ENCODE results near the gene AMPD3. TPM values are rescaled to one million over a fixed set of nuclear protein-coding genes. Genes with fewer than 3 reads are reported as not detected.
A peak's percentile ranks its signal among the peaks of the same experiment; 100 is the strongest.

The AMPD3 gene
- total RNA-seq: 6.8 to 7.5 TPM (median 7.5 TPM) in 3 replicates

DNA sequence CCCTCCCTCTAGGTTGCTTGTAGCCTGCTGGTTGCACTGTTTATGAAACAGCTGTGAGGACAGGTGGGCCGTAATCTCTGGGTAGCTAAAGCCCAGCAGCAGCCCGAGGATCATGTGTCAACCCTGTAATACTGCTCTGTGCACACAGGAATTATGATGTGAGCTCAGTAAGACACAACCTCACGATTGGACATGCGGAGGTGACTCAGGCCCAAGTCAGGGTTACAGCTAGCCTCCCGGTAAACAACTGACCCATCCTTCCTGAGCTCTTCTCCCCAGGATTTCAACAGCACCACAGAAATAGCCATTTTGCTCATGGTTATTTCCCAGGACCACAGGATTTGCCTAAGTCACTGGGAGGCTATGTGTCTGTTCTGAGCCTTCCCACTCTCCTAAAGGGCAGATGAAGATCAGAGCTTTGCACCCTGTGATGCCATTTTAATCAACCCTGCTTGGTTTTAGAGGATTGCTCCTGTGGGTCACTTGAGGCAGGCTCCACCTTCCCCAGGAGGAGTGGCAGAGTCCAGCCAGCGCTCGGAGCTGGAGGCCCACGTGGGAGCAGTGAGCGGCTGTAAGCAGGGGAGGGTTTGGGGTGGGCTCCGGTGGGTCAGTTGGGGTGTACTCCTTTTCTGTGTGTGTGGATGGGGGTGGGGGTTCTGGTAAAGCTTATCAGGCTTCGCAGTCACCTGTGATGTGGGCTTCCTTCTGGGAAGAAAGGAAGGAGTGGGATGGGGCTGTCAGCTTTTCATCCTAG lies at the start of gene AMPD3:
TSS of gene AMPD3 (plus strand) at position 387 of the 754 bp plus-strand sequence. CDS start 6,256 bp downstream, outside the sequence.
- peak within 1 kb of the TSS; percentile 58 for H3K4me3 Mint-ChIP-seq
- no peaks in the 10 kb centered on the region for H3K36me3 Mint-ChIP-seq
- DNase-seq (ENCODE audit: low spot score in 2 of 2, unreplicated experiment in 2 of 2): no peak
- peaks cover 23% of the 10 kb centered on the region for H3K27me3 Mint-ChIP-seq (ENCODE audit: low read depth)
- no peaks in the 10 kb centered on the region for H3K9me3 Mint-ChIP-seq
- H3K27ac Mint-ChIP-seq: peak within 1 kb of the TSS; percentile 73
- H3K4me1 Mint-ChIP-seq: peaks cover 33% of the 10 kb centered on the region
- no peak for TF ChIP-seq CTCF (IDR thresholded peaks at IDR 0.05; ENCODE audit: unreplicated experiment)

DNA sequence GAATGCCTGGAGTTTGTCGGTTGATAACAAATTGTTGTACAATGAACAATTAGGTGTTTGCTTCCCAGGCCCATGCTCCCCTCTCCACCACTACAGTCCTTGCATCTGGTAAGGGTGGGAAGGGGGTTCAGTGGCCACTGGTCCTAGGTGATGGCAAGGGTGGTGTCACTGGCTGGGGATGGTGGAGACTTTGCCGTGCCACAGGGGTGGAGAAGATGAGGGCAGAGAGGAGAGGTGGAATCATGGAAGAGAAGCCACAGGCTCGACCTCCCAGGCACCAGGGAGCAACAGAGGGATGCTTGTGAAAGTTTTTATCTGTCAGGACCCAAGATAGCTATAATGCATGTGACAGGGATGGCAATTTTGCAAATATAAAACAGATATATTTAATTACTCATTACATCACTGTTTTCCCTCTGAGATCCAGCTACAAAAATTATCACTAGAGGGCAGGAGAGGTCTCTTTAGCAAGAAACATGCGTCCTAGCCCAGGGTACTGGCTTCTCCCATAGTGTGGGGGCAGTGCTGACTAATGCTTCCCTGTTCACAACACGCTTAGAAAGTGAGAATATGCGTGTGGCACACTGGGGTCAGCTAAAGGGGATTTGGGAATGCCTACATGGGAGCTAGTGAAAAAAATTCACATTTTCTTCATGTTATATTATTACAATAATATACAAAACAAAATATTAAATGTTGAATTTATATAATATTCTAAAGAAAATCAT lies 49.0 kb upstream of the AMPD3 start:
- peak; percentile 39 to 51 for DNase-seq (ENCODE audit: low spot score in 2 of 2, unreplicated experiment in 2 of 2)
- Mint-ChIP-seq H3K4me3 (no peak overlapping the region), H3K27ac (no peak overlapping the region), H3K4me1 (peaks cover 10% of the 10 kb centered on the region), H3K27me3 (ENCODE audit: low read depth) (no peaks in the 10 kb centered on the region), H3K9me3 (no peaks in the 10 kb centered on the region), H3K36me3 (no peaks in the 10 kb centered on the region)
- peak; percentile 37 for TF ChIP-seq CTCF (IDR thresholded peaks at IDR 0.05; ENCODE audit: unreplicated experiment)

- no peak for TF ChIP-seq CTCF (IDR thresholded peaks at IDR 0.05; ENCODE audit: unreplicated experiment)
- H3K4me3 Mint-ChIP-seq: no peak overlapping the region
- H3K27me3 Mint-ChIP-seq (ENCODE audit: low read depth): no peaks in the 10 kb centered on the region
- H3K36me3 Mint-ChIP-seq: no peaks in the 10 kb centered on the region
- H3K4me1 Mint-ChIP-seq: peaks cover 10% of the 10 kb centered on the region
- no peak for DNase-seq (ENCODE audit: low spot score in 2 of 2, unreplicated experiment in 2 of 2)
- no peak overlapping the region for H3K27ac Mint-ChIP-seq
- no peaks in the 10 kb centered on the region for H3K9me3 Mint-ChIP-seq
These were observed 48.0 kb upstream of the AMPD3 start for GRCh38 chr11:10407055-10407454.

DNA sequence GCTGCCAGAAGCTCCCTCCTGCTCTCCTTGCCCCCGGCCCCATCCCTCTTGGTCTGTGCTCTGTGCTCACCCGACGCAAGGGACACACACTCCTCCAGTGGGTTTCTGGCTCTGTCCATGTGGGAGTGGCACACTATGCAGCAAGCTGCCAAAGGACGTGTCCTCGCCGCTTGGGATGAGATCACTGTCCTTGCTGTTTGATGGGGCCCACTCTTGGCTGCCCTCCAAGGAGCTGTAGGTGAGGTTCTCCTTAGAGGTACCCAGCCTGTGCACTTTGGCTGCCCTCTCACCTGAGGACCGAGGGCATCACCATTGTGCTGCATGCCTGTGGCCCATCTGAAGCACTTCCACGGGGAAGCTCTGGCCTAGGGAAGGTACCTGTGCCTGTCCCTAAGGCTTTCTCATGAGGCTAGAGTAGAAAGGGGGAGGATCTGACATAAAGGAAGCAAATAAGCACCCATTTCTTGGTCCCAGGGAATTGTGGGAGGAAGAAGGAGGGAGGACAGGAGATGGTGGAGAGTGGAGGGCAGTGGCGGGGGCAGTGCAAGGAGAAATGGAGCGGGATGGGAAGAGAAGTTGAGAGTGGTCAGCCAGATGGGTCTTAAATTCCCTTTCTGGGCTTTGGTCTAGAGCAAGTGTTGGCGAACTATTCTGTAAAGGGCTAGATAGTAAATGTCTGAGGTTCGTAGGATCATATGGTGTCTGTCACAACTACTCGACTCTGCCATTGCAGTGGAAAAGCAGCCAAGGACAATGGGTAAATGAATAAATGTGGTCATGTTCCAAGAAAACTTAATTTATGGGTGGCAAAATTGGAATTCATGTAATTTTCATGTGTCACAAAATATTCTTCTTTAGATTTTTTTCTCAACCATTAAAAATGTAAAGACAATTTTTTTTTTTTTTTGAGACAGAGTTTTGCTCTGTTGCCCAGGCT lies 47.0 kb upstream of the AMPD3 start:
- H3K27ac Mint-ChIP-seq: no peak overlapping the region
- H3K9me3 Mint-ChIP-seq: no peaks in the 10 kb centered on the region
- no peak for DNase-seq (ENCODE audit: low spot score in 2 of 2, unreplicated experiment in 2 of 2)
- H3K4me3 Mint-ChIP-seq: no peak overlapping the region
- no peaks in the 10 kb centered on the region for H3K36me3 Mint-ChIP-seq
- H3K4me1 Mint-ChIP-seq: peaks cover 10% of the 10 kb centered on the region
- no peaks in the 10 kb centered on the region for H3K27me3 Mint-ChIP-seq (ENCODE audit: low read depth)
- no peak for TF ChIP-seq CTCF (IDR thresholded peaks at IDR 0.05; ENCODE audit: unreplicated experiment)

DNA sequence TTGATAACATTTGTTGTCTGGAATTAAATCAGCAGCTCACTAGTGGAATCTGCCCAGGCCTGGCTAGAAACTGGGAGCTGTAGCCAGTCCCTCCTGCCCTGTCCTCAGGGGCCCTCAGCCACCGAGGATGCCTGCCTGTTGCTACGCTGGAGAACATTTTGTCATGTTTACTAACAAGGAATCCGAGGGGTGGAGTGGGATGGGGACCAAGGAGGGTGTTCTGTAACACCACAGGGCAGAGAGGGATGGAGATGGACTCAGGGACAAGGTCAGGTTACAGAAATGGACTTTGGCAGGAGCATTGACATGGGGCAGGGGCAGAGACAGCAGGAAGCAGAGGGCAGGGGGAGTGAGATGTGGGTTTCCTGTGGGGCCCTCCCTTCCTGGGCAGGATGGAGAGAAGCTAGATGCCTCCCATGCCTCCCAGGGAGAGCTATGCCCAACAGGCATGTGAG lies 45.8 kb upstream of the AMPD3 start:
- Mint-ChIP-seq H3K9me3 (no peaks in the 10 kb centered on the region), H3K36me3 (no peaks in the 10 kb centered on the region), H3K27me3 (ENCODE audit: low read depth) (no peaks in the 10 kb centered on the region), H3K27ac (no peak overlapping the region), H3K4me1 (peaks cover 11% of the 10 kb centered on the region), H3K4me3 (no peak overlapping the region)
- no peak for DNase-seq (ENCODE audit: low spot score in 2 of 2, unreplicated experiment in 2 of 2)
- TF ChIP-seq CTCF (IDR thresholded peaks at IDR 0.05; ENCODE audit: unreplicated experiment): no peak

Data from mesothelial cell of epicardium (in vitro differentiated cells).